ENCODE data around the gene CEBPB.
"Not testable (repeated sequence)": the region's sequence is repeated elsewhere in the genome, so short reads cannot be mapped to it uniquely, and the experiment has no call there.

The CEBPB gene

DNA sequence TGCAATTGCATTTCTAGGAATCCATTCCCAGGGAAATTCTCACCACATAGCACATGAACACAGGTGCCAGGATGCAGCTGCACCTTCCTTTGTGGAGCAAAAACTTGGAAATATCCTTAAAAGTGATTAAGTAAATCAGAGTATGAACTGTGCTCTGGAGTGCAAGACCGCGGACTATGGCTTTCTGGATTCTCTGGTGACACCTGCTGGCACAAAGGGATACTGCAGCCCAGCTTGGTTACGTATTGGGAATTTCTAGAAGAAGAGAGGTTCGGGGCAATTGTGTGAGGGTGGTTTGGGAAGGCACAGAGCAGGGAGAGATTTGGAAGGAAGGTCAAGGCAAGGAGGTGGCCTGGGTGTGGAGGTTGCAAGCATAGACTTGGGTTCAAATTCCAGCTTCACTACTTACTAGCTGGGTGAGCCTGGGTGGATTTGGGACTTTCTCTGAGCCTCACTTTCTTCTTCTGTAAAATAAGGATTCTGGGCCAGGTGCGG is 21.3 kb upstream of the CEBPB start:
- DNase-seq (ENCODE audit: low read depth, low spot score): no peak

DNA sequence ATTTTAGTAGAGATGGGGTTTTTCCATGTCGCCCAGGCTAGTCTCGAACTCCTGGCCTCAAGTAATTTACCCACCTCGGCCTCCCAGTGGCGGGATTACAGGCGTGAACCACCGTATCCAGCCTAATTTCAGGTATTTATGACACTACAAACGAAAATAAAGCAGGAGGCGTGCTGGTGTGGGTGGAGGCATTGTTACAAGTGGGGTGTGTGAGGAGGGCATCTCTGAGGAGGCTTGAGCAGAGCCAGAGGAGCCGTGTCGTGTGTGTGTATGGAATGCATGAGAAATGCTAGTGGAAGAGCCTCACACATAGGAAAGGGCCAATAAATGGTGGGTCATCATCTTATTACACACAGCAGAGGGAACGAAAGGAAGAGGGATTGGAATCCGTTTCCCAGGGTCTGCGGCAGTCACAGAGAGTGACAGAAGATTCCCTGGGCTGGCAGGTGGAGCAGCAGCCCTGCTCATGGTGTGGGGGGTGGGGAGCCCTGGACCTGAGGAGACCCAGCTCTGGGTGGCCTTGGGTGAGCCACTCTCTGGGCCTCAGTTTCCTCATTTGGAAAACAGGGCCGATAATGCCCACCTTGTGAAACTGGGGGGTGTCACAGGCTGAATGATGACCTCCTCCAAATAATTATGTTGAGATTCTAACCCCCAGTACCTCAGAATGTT is 19.9 kb upstream of the CEBPB start:
- no peak for DNase-seq (ENCODE audit: low read depth, low spot score)

DNA sequence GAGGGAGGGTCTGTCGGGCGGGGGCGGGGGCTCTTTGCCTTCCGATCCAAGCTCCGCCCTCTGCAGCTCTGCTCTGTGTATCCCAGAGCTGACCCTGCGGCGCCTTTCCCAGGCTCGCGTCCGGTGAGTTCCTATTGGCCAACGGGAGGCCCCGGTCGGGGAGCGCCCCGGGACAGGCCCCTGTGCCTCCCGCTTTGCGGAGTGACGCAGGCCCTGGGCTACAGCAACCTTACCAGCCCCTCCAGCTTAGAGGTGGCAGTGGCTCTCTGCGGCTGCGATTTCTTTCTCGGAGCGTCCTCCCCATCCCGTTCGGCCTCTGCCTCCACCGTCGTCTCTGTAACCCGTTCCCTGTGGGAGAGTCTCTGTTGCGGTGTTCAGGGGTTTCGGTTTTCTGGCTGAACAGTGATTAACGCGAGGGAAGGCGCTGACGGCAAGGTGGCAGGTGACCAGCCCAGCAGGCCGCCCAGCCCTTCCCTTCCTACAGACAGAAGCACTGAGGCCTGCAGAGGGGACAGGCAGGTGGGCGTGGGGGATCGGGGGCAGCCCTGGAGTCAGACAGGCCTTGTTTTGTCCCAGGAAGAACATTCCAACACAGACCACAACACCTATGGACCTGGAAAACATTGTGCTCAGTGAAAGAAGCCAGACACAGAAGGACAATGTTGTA is 18.1 kb upstream of the CEBPB start:
- DNase-seq (ENCODE audit: low read depth, low spot score): no peak

DNA sequence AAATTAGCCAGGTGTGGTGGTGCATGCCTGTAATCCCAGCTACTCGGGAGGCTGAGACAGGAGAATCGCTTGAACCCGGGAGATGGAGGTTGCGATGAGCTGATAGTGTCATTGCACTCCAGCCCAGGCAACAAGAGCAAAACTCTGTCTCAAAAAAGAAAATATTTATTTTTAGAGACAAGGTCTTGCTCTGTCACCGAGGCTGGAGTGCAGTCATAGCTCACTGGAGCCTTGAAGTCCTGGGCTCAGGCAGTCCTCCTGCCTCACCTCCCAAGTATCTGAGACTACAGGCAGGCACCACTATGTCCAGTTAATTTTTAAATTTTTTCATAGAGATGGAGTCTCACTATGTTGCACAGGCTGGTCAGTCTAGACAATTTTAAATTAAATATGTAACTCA is 16.2 kb upstream of the CEBPB start:
- no peak for DNase-seq (ENCODE audit: low read depth, low spot score)

DNA sequence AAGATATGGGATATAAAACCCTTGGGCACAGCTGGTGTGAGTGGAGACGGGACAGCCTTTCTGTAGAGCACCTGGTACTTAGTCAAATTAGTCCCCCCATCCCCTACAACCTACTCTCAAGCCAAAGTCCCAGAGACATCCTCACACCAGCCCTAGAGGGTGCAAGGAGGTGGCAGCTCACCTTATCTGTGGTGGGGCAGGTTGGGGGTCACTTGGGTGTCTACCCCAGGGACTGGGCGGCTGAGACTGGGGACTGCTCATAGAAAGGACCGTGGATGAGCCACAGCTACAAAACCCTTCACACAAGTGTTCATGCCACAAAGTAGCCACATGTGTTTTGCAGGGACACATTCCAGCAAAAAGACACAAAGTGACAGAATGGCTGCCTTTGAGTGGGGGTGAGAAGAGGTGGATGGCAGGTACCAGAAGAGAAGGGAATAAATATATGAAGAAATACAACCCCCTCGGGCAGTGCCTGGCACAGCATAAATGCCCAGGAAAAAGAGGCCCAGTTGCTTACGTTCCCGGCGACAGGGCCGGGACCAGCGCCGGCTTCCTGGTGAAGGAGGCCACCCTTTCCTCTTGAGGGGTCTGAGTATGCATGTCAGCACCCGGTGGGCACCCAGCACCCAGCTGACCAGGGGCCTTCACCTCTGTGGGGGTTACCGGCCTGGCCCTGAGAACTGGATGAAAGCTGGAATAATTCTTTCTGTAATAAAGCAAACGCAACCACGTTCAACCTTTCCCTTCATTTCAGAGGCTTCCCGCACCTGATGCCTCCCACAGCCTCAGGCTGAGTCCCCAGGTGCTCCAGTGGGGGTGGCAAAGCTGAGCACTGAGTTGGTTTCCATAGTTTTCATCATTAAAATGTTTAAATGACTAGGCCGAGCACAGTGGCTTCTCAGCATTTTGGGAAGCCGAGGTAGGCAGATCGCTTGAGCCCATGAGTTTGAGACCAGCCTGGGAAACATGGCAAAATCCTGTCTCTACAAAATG is 14.4 kb upstream of the CEBPB start:
- no peak for DNase-seq (ENCODE audit: low read depth, low spot score)

DNA sequence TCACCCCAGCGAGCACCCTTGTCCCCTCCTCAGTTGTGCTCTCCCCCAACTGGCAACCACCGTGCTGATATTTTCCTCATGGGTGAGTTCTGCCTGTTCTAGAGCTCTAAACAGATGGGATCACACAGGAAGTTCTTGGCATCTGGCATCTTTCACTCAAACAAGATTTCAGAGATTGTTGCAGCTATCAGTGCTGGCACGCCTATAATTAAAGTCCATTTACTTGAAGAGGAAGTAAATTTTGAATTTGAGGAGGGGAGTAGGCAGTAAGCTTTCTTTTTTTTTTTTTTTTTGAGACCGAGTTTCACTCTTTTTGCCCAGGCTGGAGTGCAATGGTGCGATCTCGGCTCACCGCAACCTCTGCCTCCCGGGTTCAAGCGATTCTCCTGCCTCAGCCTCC is 12.0 kb upstream of the CEBPB start:
- DNase-seq (ENCODE audit: low read depth, low spot score): not testable (repeated sequence)

DNA sequence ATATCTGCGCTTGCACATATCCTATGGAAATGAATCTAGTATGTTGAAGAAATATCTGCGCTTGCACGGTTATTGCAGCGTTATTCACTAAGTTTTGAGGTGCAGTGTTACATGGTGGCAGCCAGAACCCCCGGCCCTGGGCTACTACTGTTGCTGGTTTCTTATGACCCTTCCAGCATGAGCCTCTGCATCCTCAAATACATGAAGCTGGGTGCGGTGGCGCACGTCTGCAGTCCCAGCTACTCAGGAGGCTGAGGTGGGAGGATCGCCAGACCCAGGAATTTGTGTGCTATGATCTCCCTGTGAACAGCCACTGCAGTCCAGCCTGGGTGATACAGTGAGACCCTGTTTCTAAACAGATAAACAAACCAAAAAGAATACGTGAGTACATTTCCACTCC is 9.3 kb upstream of the CEBPB start:
- no peak for DNase-seq (ENCODE audit: low read depth, low spot score)

DNA sequence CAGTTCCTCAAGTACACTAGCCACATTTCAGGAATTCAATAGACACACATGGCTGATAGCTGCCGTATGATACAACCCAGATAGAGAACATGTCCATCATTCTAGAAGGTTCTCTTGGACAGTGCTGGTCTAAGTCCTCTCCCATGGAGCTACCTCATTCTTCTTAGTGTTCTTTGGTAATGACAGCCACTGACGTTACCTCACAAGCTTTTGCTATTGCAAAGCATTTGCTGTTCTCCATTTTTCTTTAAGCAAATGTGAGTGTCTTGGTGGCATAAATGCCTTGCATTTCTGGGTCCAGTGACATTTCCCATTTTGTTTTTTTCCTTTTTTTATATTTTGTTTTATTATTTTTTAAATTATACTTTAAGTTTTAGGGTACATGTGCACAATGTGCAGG is 8.3 kb upstream of the CEBPB start:
- no peak for DNase-seq (ENCODE audit: low read depth, low spot score)

DNA sequence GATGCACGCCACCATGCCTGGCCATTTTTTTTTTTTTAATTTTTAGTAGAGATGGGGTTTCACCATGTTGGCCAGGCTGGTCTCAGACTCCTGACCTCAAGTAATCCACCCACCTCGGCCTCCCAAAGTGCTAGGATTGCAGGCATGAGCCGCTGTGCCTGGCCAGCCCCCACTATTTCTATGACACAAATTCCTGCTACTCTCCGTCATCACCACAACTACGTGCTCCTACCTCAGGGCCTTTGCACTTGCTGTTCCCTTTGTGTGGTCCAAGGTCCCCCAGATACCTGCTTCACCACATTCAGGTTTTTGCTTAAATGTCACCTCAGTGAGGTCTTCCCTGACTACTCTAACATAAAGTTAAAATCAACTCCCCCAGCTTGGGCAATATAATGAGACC is 5.2 kb upstream of the CEBPB start:
- DNase-seq (ENCODE audit: low read depth, low spot score): no peak

DNA sequence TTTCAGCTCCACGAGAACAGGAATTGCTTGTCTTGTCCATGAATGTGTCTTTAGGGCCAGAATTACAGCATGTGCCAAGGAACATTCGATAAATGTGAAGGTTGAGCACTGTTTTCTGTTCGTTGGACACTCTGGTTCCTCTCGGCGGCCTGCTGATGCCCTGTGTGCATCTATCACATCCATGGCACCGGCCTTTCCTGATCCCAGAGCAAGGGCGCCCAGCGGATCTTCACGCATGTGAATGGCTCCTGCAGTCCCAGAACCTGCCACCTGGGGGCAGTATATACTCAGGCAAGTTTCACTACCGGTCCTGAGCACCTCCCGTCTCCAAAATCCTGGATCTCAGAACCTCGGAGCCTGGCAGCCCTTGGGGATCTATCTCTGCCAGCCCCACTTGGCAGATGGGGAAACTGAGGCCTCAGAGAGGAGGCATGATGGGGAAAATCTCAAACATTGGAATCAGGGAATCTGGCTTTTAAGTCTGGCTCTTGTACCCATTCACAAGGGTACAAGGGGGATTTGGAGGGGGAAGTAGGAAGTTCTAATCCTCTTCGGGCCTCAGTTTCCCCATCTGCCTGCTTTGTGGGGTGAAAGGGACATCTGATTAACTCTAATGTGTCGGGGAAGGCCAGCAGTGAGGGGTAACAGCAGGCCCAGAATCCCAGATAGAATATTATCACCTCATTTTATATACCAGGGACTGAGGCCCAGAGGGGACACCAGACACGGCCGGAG is 4.3 kb upstream of the CEBPB start:
- DNase-seq (ENCODE audit: low read depth, low spot score): peak; percentile 72

DNA sequence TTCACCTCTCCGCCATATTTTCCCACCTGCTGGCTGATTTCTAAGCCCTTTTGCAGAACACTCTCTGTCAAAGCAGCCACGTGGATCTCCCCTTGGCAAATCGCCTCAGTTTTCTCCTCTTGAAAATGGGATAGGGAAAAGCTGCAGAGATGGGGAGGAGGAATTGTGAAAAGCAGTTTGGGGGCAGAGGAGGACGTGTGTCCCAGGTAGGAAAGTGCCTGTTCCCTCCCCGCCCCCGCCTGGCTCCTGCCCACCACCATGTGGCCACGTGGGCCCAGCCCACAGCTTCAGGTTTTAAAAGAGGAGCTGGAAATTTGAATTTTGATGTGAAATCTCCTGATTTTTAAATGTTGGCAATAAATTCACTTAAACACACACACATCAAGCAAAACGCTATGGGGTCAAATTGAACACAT is 3.6 kb upstream of the CEBPB start:
- no peak for DNase-seq (ENCODE audit: low read depth, low spot score)

DNA sequence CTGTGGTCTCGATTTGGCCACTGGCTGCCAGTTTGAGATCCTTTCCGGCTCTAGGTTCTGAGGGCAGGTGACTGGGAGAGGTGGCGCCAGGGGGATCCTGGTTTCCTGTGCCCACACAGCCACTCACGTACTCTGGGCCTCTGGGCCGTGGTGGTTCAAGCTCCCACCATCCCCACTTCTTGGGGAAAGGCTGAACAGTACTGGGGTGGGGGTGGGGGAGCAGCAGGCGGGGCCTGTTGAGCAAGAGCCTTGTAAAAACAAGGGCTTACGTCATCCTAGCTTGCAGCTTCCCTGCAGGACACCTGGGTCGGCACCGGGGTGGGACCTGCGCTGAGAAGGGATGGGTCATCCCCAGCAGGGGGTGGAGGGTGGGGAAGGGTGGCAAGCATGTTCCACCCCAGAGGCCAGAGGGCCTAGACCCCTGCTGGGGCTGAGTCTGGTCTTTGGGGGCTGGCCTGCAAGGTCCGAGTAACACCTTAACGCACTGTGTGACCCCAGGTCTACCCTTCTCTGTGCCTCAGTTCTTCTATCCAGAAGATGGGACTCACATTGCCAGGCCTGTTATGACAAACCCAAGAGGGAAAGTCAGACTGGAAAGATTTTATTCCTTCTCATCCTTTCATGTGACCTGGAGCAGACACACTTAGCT is 3.1 kb upstream of the CEBPB start:
- DNase-seq (ENCODE audit: low read depth, low spot score): no peak

DNA sequence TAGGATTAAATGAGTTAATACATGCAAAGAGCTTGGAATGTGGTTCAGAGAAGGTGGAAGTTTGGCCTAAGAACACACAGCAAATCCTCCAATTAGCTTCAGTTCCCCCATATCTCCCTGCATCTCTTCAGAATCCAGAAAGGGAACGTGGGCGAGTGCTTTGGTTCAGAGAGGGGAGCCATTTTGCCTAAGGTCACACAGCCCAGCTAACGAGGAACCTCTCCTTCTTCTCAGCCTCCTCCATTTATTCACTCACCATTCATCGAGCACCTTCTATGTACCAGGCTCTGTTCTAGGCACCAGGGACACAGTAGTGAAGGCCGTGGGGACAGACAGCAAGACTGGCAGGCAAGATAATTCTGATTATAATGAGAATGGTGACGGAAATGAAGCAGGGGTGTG is 2.3 kb upstream of the CEBPB start:
- no peak for DNase-seq (ENCODE audit: low read depth, low spot score)

DNA sequence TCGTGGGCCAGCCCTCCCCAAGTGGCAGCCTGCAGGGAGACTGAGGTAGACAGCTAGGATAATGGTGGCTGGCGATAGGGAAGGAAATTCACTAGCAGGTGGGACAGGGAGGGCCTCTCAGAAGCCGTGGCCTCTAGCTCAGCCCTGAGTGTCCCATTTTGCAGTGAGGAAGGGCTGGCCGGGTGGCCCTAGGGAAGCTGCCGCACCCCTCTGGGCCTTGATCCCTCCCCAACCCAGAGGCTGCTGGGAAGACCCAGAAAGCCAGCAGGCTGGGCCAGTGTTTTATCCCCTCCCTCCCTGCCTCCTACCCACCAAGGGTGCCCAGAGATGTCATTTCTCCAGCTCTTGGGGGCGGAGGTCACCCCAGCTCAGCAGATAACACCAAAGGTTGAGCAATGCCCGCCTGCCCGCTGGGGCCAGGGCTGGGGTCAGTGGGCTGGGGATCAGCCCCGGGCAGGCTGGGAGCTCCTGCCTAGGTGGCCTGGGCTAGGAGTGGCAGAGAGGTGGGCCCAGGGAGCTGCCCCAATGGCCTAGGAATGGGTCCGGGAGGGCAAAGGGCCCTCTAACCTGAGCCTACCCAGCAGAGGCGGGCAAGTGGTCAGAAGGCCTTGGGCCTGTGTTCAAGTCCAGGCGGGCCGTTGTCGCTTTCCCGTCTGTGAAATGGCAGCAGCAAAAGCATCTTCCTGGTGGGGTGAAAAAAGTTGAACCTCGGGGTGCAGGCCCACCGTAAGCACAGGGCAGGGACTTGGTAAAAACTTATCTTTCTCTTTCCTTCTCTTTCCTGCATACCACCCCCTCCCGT is 1.6 kb upstream of the CEBPB start:
- DNase-seq (ENCODE audit: low read depth, low spot score): no peak

DNA sequence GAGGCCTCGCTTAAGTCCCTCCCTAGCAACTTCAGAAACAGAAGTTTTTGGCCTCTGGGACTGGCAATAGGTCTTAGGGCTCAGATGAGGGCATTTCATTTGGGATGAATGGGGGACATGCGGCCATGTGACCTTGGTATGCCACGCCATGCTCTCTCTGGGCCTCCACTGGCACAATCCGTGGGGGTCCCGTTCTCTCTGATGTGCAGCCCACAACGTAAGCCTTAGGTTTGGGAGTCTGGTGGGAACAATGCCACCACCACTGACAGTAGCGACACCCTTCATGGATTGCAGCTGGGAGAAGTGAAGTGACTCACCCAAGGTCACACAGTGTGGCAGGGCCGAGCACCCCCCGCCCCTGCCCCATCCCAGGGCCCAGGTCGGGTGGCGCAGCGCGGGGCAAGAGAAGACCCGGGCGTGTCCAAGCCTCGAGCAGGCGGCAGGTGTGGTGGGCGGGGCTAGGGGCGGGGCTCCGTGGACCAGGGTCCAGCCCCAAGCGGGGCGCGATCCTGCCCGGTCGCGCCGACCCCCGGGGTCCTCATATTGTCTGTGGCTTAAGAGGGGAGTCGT is 864 bp upstream of the CEBPB start:
- DNase-seq (ENCODE audit: low read depth, low spot score): no peak

DNA sequence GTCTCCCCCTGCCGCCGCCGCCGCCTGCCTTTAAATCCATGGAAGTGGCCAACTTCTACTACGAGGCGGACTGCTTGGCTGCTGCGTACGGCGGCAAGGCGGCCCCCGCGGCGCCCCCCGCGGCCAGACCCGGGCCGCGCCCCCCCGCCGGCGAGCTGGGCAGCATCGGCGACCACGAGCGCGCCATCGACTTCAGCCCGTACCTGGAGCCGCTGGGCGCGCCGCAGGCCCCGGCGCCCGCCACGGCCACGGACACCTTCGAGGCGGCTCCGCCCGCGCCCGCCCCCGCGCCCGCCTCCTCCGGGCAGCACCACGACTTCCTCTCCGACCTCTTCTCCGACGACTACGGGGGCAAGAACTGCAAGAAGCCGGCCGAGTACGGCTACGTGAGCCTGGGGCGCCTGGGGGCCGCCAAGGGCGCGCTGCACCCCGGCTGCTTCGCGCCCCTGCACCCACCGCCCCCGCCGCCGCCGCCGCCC is 474 bp downstream of the CEBPB start:
- no peak for DNase-seq (ENCODE audit: low read depth, low spot score)

DNA sequence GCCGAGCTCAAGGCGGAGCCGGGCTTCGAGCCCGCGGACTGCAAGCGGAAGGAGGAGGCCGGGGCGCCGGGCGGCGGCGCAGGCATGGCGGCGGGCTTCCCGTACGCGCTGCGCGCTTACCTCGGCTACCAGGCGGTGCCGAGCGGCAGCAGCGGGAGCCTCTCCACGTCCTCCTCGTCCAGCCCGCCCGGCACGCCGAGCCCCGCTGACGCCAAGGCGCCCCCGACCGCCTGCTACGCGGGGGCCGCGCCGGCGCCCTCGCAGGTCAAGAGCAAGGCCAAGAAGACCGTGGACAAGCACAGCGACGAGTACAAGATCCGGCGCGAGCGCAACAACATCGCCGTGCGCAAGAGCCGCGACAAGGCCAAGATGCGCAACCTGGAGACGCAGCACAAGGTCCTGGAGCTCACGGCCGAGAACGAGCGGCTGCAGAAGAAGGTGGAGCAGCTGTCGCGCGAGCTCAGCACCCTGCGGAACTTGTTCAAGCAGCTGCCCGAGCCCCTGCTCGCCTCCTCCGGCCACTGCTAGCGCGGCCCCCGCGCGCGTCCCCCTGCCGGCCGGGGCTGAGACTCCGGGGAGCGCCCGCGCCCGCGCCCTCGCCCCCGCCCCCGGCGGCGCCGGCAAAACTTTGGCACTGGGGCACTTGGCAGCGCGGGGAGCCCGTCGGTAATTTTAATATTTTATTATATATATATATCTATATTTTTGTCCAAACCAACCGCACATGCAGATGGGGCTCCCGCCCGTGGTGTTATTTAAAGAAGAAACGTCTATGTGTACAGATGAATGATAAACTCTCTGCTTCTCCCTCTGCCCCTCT is 1.1 kb downstream of the CEBPB start:
- no peak for DNase-seq (ENCODE audit: low read depth, low spot score)

DNA sequence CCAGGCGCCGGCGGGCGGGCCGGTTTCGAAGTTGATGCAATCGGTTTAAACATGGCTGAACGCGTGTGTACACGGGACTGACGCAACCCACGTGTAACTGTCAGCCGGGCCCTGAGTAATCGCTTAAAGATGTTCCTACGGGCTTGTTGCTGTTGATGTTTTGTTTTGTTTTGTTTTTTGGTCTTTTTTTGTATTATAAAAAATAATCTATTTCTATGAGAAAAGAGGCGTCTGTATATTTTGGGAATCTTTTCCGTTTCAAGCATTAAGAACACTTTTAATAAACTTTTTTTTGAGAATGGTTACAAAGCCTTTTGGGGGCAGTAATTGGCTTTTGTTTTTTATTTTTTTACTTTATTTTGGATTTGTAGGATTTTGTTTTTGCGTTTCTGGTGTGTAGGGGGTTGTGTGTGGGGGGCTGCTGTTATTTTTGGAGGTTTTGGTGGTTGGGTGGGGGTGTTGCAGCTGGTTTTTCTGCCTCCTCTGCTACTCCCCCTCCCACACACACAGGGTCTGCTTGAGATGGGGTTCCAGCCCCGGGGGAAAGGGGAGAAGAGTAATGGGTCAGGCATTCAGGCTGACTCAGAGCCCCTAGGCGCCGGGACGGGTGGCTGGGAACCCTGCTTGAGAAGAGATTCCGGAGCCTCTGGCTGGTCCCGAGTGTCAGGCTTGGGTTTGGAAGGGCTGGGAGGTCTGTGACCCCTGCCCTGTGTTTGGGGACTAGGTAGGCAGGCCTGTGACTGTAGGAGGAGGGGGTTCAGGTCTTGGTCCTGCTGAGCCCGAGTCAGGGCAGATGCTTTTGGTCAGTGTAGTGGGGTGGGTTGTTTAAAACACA is 2.0 kb downstream of the CEBPB start:
- DNase-seq (ENCODE audit: low read depth, low spot score): no peak
